Naive thymus-derived CD4-positive, alpha-beta T cell (primary cell): ENCODE results near the gene RAB33A. TPM values are rescaled to one million over a fixed set of nuclear protein-coding genes. Genes with fewer than 3 reads are reported as not detected.

ENCODE experiments used
- ATAC-seq: fragments of 150-1000 bp; cut with Tn5 transposase; 2 replicates; pipeline ENCODE4 v1.10.0; 2021; ENCODE audit warnings: mild to moderate bottlenecking, moderate library complexity
- CTCF ChIA-PET: fragments of 350-600 bp; sonication (Branson Sonifier 250); formaldehyde crosslinking; loops from one replicate; lab custom pipeline; 2021; ENCODE audit warnings: antibody characterized with exemption; lab: Charles Lee
- POLR2A ChIA-PET: fragments of 350-600 bp; sonication (Branson Sonifier 250); formaldehyde crosslinking; loops from one replicate; lab custom pipeline; 2021; ENCODE audit warnings: antibody characterized with exemption, inconsistent platforms; lab: Charles Lee
- DNase-seq, 9 donors: peaks; one replicate each; pipeline versions ENCODE4 v3.0.0 to v3.0.0-alpha.2; 2020 to 2022; ENCODE audit warnings: mixed read lengths in 1 of 9
- H3K27ac ChIP-seq: one replicate; pipeline ENCODE4 v1.7.0; 2013; ENCODE audit warnings: mild to moderate bottlenecking, low read depth, low read length, moderate library complexity
- H3K27me3 ChIP-seq, 2 donors: one replicate each; pipeline ENCODE4 v1.7.0; 2013; ENCODE audit warnings: low read length in 2 of 2, mild to moderate bottlenecking in 2 of 2, moderate library complexity in 2 of 2; ENCODE audit not compliant: control insufficient read depth in 2 of 2, insufficient read depth in 2 of 2
- H3K36me3 ChIP-seq, 3 experiments: 1 replicate in 2 of 3; 2 replicates in 1 of 3; pipeline ENCODE4 v1.7.0; 2013; ENCODE audit warnings: low read length in 3 of 3, mild to moderate bottlenecking in 3 of 3, moderate library complexity in 1 of 3; ENCODE audit not compliant: insufficient read depth in 3 of 3, control insufficient read depth in 2 of 3
- H3K4me1 ChIP-seq, 2 donors: one replicate each; pipeline ENCODE4 v1.7.0; 2013; ENCODE audit warnings: low read length in 2 of 2, mild to moderate bottlenecking in 2 of 2, moderate library complexity in 1 of 2; ENCODE audit not compliant: control insufficient read depth in 2 of 2, insufficient read depth in 2 of 2
- H3K4me3 ChIP-seq: 2 replicates; pipeline ENCODE4 v1.7.0; 2013; ENCODE audit warnings: mild to moderate bottlenecking, low read length
- H3K9me3 ChIP-seq, 3 experiments: 1 replicate in 2 of 3; 2 replicates in 1 of 3; pipeline ENCODE4 v1.7.0; 2013; ENCODE audit warnings: low read length in 3 of 3; ENCODE audit not compliant: control insufficient read depth in 2 of 3
- H3K27ac Mint-ChIP-seq, 9 donors: one replicate each; pipeline ENCODE4 v1.8.0; 2020 to 2022; ENCODE audit warnings: mixed read lengths in 9 of 9, mild to moderate bottlenecking in 8 of 9, moderate library complexity in 5 of 9, inconsistent platforms in 2 of 9
- H3K27me3 Mint-ChIP-seq, 5 donors: one replicate each; pipeline ENCODE4 v1.8.0; 2021 to 2022; ENCODE audit warnings: mixed read lengths in 5 of 5, mild to moderate bottlenecking in 1 of 5
- H3K36me3 Mint-ChIP-seq, 5 donors: one replicate each; pipeline ENCODE4 v1.8.0; 2020 to 2022; ENCODE audit warnings: mixed read lengths in 5 of 5, mild to moderate bottlenecking in 3 of 5, inconsistent platforms in 1 of 5
- H3K4me1 Mint-ChIP-seq, 7 donors: one replicate each; pipeline ENCODE4 v1.8.0; 2020 to 2022; ENCODE audit warnings: mixed read lengths in 7 of 7, mild to moderate bottlenecking in 3 of 7, inconsistent platforms in 1 of 7
- H3K4me3 Mint-ChIP-seq, 10 donors: one replicate each; pipeline ENCODE4 v1.8.0; 2020 to 2022; ENCODE audit warnings: mild to moderate bottlenecking in 10 of 10, mixed read lengths in 10 of 10, moderate library complexity in 6 of 10, inconsistent platforms in 2 of 10
- H3K9me3 Mint-ChIP-seq, 11 donors: one replicate each; pipeline ENCODE4 v1.8.0; 2020 to 2022; ENCODE audit warnings: mixed read lengths in 11 of 11, mild to moderate bottlenecking in 4 of 11, inconsistent platforms in 1 of 11, moderate library complexity in 1 of 11
- intact Hi-C, 2 donors: fragments of 100-400 bp; cut with micrococcal nuclease; formaldehyde crosslinking; loops; one replicate each; pipeline ENCODE4 v1.15.1; 2023
- polyA plus RNA-seq, 2 donors: library from polyadenylated mRNA; unstranded; fragments of 300-500 nt; fragmentation: Illumina TruSeq; gene quantifications; one replicate each; pipeline ENCODE4 v1.2.3, GENCODE V29; 2021
- total RNA-seq, 6 experiments: library from RNA in 5 of 6; stranded (reverse) in 5 of 6; gene quantifications; 1 replicate in 5 of 6; 2 replicates in 1 of 6; pipeline ENCODE4 v1.2.3 and lab custom pipeline; 2021 to 2026

RAB33A gene
- total and polyA plus RNA-seq, 7 experiments from 2014 or later, result 2.9 to 25.6 (median 11.9) TPM

GRCh38 chrX:130211415-130212186, 39.8 kb downstream of the RAB33A start:
- Mint-ChIP-seq H3K27ac (peak overlapping the region in 1 of 9 donors; percentile 64), H3K27me3 (no peaks in the 10 kb centered on the region), H3K36me3 (peaks cover 4 to 27% (median 13%) of the 10 kb centered on the region in 5 donors), H3K4me1 (peaks cover 0 to 22% (median 0%) of the 10 kb centered on the region in 7 donors), H3K9me3 (no peaks in the 10 kb centered on the region), H3K4me3 (peak overlapping the region in 1 of 10 donors; percentile 23)
- intact Hi-C loops, result no loop called here
- H3K36me3 ChIP-seq, result peaks cover 0 to 3% (median 0%) of the 10 kb centered on the region in 3 experiments
- no peak for DNase-seq
- H3K9me3 ChIP-seq, result no peaks in the 10 kb centered on the region
- no peaks in the 10 kb centered on the region for H3K4me1 ChIP-seq
- POLR2A ChIA-PET, result no interaction called here
- no peak overlapping the region for H3K4me3 ChIP-seq
- CTCF ChIA-PET, result no interaction called here
- H3K27ac ChIP-seq, result no peak overlapping the region
- H3K27me3 ChIP-seq, result no peaks in the 10 kb centered on the region
- no peak for ATAC-seq

- Histone ChIP-seq H3K36me3 (peaks cover 0 to 3% (median 0%) of the 10 kb centered on the region in 3 experiments), H3K27me3 (no peaks in the 10 kb centered on the region), H3K27ac (no peak overlapping the region), H3K4me3 (no peak overlapping the region), H3K9me3 (no peaks in the 10 kb centered on the region), H3K4me1 (no peaks in the 10 kb centered on the region)
- CTCF ChIA-PET, result no interaction called here
- H3K9me3 Mint-ChIP-seq, result no peaks in the 10 kb centered on the region
- peak overlapping the region in 1 of 9 donors; percentile 64 for H3K27ac Mint-ChIP-seq
- peaks cover 0 to 22% (median 0%) of the 10 kb centered on the region in 7 donors for H3K4me1 Mint-ChIP-seq
- POLR2A ChIA-PET, result no interaction called here
- ATAC-seq (no peak), DNase-seq (no peak)
- H3K4me3 Mint-ChIP-seq, result peak overlapping the region in 1 of 10 donors; percentile 1
- intact Hi-C loops, result no loop called here
- H3K27me3 Mint-ChIP-seq, result no peaks in the 10 kb centered on the region
- peaks cover 4 to 31% (median 13%) of the 10 kb centered on the region in 5 donors for H3K36me3 Mint-ChIP-seq
Observed at GRCh38 chrX:130212371-130212770, 40.6 kb downstream of the RAB33A start.

- intact Hi-C loops, result no loop called here
- ChIA-PET CTCF (no interaction called here), POLR2A (no interaction called here)
- H3K9me3 Mint-ChIP-seq, result no peaks in the 10 kb centered on the region
- Histone ChIP-seq H3K27ac (no peak overlapping the region), H3K9me3 (no peaks in the 10 kb centered on the region), H3K36me3 (peaks cover 0 to 3% (median 0%) of the 10 kb centered on the region in 3 experiments), H3K4me1 (no peaks in the 10 kb centered on the region), H3K4me3 (no peak overlapping the region), H3K27me3 (no peaks in the 10 kb centered on the region)
- ATAC-seq, result no peak
- H3K27me3 Mint-ChIP-seq, result no peaks in the 10 kb centered on the region
- H3K4me3 Mint-ChIP-seq, result no peak overlapping the region
- H3K27ac Mint-ChIP-seq, result peak overlapping the region in 1 of 9 donors; percentile 38
- H3K4me1 Mint-ChIP-seq, result peaks cover 0 to 22% (median 0%) of the 10 kb centered on the region in 7 donors
- no peak for DNase-seq
- peaks cover 4 to 28% (median 13%) of the 10 kb centered on the region in 5 donors for H3K36me3 Mint-ChIP-seq
Observed at GRCh38 chrX:130213376-130213775, 41.6 kb downstream of the RAB33A start.

GRCh38 chrX:130216320-130216719, 44.6 kb downstream of the RAB33A start:
- no peak overlapping the region for H3K4me3 Mint-ChIP-seq
- Histone ChIP-seq H3K27me3 (no peaks in the 10 kb centered on the region), H3K36me3 (peaks cover 0 to 3% (median 0%) of the 10 kb centered on the region in 3 experiments), H3K9me3 (no peaks in the 10 kb centered on the region), H3K27ac (no peak overlapping the region), H3K4me1 (no peaks in the 10 kb centered on the region), H3K4me3 (no peak overlapping the region)
- H3K27me3 Mint-ChIP-seq, result no peaks in the 10 kb centered on the region
- no peak for DNase-seq
- no peak overlapping the region for H3K27ac Mint-ChIP-seq
- ATAC-seq, result no peak
- intact Hi-C loops, result no loop called here
- H3K9me3 Mint-ChIP-seq, result no peaks in the 10 kb centered on the region
- ChIA-PET POLR2A (no interaction called here), CTCF (no interaction called here)
- H3K36me3 Mint-ChIP-seq, result peaks cover 4 to 26% (median 13%) of the 10 kb centered on the region in 5 donors
- H3K4me1 Mint-ChIP-seq, result peaks cover 3 to 20% (median 6%) of the 10 kb centered on the region in 7 donors

GRCh38 chrX:130224810-130225209, 53.0 kb downstream of the RAB33A start:
- ChIA-PET POLR2A (no interaction called here), CTCF (no interaction called here)
- DNase-seq (no peak), ATAC-seq (no peak)
- Histone ChIP-seq H3K4me3 (no peak overlapping the region), H3K9me3 (no peaks in the 10 kb centered on the region), H3K27ac (no peak overlapping the region), H3K36me3 (peaks cover 0 to 6% (median 0%) of the 10 kb centered on the region in 3 experiments), H3K4me1 (no peaks in the 10 kb centered on the region), H3K27me3 (no peaks in the 10 kb centered on the region)
- peaks cover 0 to 10% (median 3%) of the 10 kb centered on the region in 5 donors for H3K36me3 Mint-ChIP-seq
- no peak overlapping the region for H3K27ac Mint-ChIP-seq
- H3K27me3 Mint-ChIP-seq, result no peaks in the 10 kb centered on the region
- intact Hi-C loops, result no loop called here
- peaks cover 0 to 6% (median 1%) of the 10 kb centered on the region in 7 donors for H3K4me1 Mint-ChIP-seq
- no peaks in the 10 kb centered on the region for H3K9me3 Mint-ChIP-seq
- no peak overlapping the region for H3K4me3 Mint-ChIP-seq

GRCh38 chrX:130228871-130229270, 57.1 kb downstream of the RAB33A start:
- Mint-ChIP-seq H3K27me3 (no peaks in the 10 kb centered on the region), H3K9me3 (no peaks in the 10 kb centered on the region), H3K27ac (no peak overlapping the region), H3K4me1 (peaks cover 0 to 1% (median 0%) of the 10 kb centered on the region in 7 donors), H3K4me3 (no peak overlapping the region), H3K36me3 (peaks cover 0 to 19% (median 7%) of the 10 kb centered on the region in 5 donors)
- no peak overlapping the region for H3K27ac ChIP-seq
- H3K27me3 ChIP-seq, result no peaks in the 10 kb centered on the region
- ATAC-seq, result no peak
- no peaks in the 10 kb centered on the region for H3K4me1 ChIP-seq
- CTCF ChIA-PET, result no interaction called here
- intact Hi-C loops, result no loop called here
- peaks cover 0 to 6% (median 0%) of the 10 kb centered on the region in 3 experiments for H3K36me3 ChIP-seq
- no peaks in the 10 kb centered on the region for H3K9me3 ChIP-seq
- POLR2A ChIA-PET, result no interaction called here
- DNase-seq, result no peak
- H3K4me3 ChIP-seq, result no peak overlapping the region
